Lung (tissue), 12 donors: ENCODE results near the gene CXCR5. TPM values are rescaled to one million over a fixed set of nuclear protein-coding genes. Genes with fewer than 3 reads are reported as not detected.

Experiments used
- ATAC-seq: fragments of 200-7000 bp; cut with Tn5 transposase; one replicate; pipeline ENCODE4 v1.9.1; 2020; ENCODE audit warnings: moderate number of reproducible peaks; ENCODE audit not compliant: insufficient read depth, low FRiP score
- DNase-seq, 3 donors: peaks; one replicate each; pipeline ENCODE4 v3.0.0-alpha.2; 2013 to 2017
- H3K27ac ChIP-seq, 2 donors: one replicate each; pipeline ENCODE4 v1.5.1; 2013; ENCODE audit warnings: mild to moderate bottlenecking in 2 of 2, moderate library complexity in 2 of 2, control low read depth in 1 of 2, inconsistent platforms in 1 of 2, low read depth in 1 of 2, low read length in 1 of 2
- H3K27me3 ChIP-seq, 3 donors: one replicate each; pipeline ENCODE4 v1.5.1; 2013; ENCODE audit warnings: low read length in 2 of 3; ENCODE audit not compliant: control insufficient read depth in 3 of 3, insufficient read depth in 3 of 3
- H3K36me3 ChIP-seq, 4 donors: one replicate each; pipeline ENCODE4 v1.5.1; 2013; ENCODE audit warnings: low read length in 4 of 4, mild to moderate bottlenecking in 1 of 4, moderate library complexity in 1 of 4; ENCODE audit not compliant: control insufficient read depth in 4 of 4, insufficient read depth in 4 of 4
- H3K4me1 ChIP-seq, 5 donors: one replicate each; pipeline ENCODE4 v1.5.1; 2013; ENCODE audit warnings: low read length in 5 of 5, mild to moderate bottlenecking in 2 of 5, moderate library complexity in 1 of 5; ENCODE audit not compliant: control insufficient read depth in 5 of 5, insufficient read depth in 5 of 5
- H3K4me3 ChIP-seq: one replicate; pipeline ENCODE4 v1.5.1; 2013; ENCODE audit warnings: mild to moderate bottlenecking, control low read depth, moderate library complexity
- H3K9ac ChIP-seq, 2 donors: one replicate each; pipeline ENCODE4 v1.5.1; 2013; ENCODE audit warnings: low read length in 2 of 2, control low read depth in 1 of 2; ENCODE audit not compliant: insufficient read depth in 1 of 2
- H3K9me3 ChIP-seq, 4 donors: one replicate each; pipeline ENCODE4 v1.5.1; 2013; ENCODE audit warnings: low read length in 3 of 4, mild to moderate bottlenecking in 1 of 4, moderate library complexity in 1 of 4; ENCODE audit not compliant: control insufficient read depth in 4 of 4, insufficient read depth in 3 of 4
- WGBS, 2 donors: extraction: QIAGEN DNeasy Blood & Tissue Kit; methylation state at CpG; one replicate each; pipeline ENCODE4 v1.1.7; 2013; 5-methylcytosine and 5-hydroxymethylcytosine counted together
- polyA plus RNA-seq, 2 donors: library from polyadenylated mRNA; stranded (reverse); fragments of 200-250 nt; gene quantifications; one replicate each; pipeline ENCODE4 v1.2.1, GENCODE V29; 2013
- total RNA-seq, 2 donors: library from RNA; depleted of rRNA in 1 of 2; stranded (reverse); fragments of >200 nt in 1 of 2; gene quantifications; one replicate each; pipeline ENCODE4 v1.2.1, GENCODE V29; 2014 to 2021
- TF ChIP-seq, protein P1 (sequence below): IDR thresholded peaks from 2 replicates; pipeline ENCODE4 v1.5.1; 2012; ENCODE audit warnings: mild to moderate bottlenecking; ENCODE audit errors: control extremely low read depth, extremely low read depth
- donor health status: control.
- donor health status: control.
- donor health status: Bipolar disorder and iron deficiency.
- donor health status: healthy.
- donor health status: DM: yes; HTN: yes; CAD: no.

CXCR5 gene
- total and polyA plus RNA-seq, 4 donors = 0.16 to 0.65 (median 0.48) TPM; not detected in 1

DNA sequence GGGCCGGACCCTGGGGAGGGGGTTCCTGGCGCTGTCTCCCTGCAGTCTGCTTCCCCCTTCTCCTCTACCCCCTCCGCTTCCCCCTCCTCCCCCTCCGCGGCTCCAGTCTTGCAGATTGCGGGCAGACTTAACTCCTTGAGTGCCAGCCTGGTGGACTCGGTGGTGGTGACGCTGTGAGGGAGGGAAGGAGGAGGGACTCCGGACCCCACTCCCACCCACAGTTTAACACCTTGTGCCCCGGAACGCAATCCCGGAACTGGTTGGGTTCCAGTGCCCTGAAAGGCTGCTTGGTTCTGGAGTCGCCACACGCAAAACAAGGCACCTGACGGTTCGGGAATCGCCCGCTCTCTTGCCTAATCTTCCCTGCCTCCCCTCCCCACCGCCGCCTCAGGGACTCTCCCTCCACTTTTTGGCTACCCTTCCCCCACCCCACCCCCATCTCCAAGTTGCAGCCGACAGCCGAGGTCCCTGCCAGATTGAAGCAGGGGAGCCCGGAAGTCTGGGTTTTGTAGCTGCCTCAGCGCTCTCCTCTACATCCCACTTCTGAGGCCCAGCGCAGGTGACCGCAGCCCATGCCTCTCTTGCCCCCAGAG, 45.9 kb downstream of the CXCR5 start:
- DNase-seq = peak; percentile 96 to 98 (median 98)
- ATAC-seq = peak; percentile 53
- peak overlapping the region; percentile 90 to 94 for H3K27ac ChIP-seq

DNA sequence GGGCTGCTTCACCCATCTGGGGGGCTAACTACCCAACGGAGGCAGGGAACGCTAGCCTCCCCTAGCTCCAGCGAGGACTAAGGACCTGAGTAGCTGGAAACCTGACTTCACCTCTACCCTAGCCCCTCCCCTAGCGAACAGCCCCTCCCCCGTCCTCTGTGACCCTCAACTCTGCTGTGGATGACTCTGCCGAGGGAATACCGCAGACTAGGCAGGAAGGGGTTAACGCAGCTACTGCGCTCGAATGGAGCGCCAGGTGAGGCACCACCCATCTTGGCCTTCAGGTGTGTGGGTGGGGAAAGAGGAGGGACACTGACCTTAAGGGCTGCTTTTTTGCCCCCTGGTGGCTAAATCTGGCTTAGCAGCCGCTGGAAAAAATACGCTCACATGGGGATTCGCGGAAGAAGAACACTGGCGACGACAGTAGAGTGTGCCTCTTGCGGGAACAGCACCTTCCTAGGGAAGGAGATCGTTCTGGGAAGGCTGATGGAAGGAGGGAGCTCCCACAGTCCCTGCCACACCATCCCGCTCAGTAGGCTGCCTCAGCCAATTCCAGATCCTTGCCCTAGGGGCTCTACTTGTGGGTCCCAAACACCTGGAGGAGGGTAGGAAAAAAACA, 46.5 kb downstream of the CXCR5 start:
- peaks cover 0 to 27% (median 11%) of the 10 kb centered on the region in 5 donors for H3K4me1 ChIP-seq
- H3K9me3 ChIP-seq = no peaks in the 10 kb centered on the region
- no peaks in the 10 kb centered on the region for H3K27me3 ChIP-seq
- DNase-seq (peak; percentile 88 to 91 (median 88)), ATAC-seq (peak; percentile 40)
- peaks cover 0 to under 1% (median 0%) of the 10 kb centered on the region in 4 donors for H3K36me3 ChIP-seq
- H3K9ac ChIP-seq = peak overlapping the region in 1 of 2 donors; percentile 74
- H3K27ac ChIP-seq = peak overlapping the region; percentile 90 to 94
- WGBS, 2 donors = 0 to 1% methylated on average over 20 of the region's 20 CpGs
- TF ChIP-seq, protein P1, sequence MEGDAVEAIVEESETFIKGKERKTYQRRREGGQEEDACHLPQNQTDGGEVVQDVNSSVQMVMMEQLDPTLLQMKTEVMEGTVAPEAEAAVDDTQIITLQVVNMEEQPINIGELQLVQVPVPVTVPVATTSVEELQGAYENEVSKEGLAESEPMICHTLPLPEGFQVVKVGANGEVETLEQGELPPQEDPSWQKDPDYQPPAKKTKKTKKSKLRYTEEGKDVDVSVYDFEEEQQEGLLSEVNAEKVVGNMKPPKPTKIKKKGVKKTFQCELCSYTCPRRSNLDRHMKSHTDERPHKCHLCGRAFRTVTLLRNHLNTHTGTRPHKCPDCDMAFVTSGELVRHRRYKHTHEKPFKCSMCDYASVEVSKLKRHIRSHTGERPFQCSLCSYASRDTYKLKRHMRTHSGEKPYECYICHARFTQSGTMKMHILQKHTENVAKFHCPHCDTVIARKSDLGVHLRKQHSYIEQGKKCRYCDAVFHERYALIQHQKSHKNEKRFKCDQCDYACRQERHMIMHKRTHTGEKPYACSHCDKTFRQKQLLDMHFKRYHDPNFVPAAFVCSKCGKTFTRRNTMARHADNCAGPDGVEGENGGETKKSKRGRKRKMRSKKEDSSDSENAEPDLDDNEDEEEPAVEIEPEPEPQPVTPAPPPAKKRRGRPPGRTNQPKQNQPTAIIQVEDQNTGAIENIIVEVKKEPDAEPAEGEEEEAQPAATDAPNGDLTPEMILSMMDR = peak; percentile 95
- peak overlapping the region; percentile 18 for H3K4me3 ChIP-seq

More for the DNA sequence above, 45.9 kb downstream of the CXCR5 start:
- TF ChIP-seq, protein P1 = no peak
- H3K4me1 ChIP-seq = peaks cover 0 to 29% (median 11%) of the 10 kb centered on the region in 5 donors
- H3K4me3 ChIP-seq = peak overlapping the region; percentile 18
- 0 to 1% methylated on average over 18 to 24 of the region's 26 CpGs for WGBS, 2 donors
- peaks cover 0 to 7% (median 0%) of the 10 kb centered on the region in 4 donors for H3K36me3 ChIP-seq
- peak overlapping the region in 1 of 2 donors; percentile 60 for H3K9ac ChIP-seq
- H3K27me3 ChIP-seq = no peaks in the 10 kb centered on the region
- H3K9me3 ChIP-seq = no peaks in the 10 kb centered on the region

DNA sequence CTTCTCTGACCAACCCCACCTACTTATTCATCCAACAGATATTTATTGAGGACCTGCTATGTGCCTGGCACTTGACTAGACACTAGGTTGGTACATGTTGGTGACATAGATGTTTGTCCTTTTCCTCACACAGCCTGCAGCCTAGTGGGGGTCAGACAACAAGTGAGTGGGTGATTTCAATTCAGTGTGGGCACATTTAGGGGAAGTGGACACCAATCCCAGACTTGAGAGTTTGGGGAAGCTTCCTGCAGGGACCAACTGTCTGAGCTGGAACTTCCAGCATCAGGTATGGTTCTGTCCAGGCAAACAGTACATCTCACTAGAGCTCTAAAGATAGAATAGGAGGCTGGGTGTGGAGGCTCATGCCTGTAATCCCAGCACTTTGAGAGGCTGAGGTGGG, 47.9 kb downstream of the CXCR5 start:
- Histone ChIP-seq H3K9ac (no peak overlapping the region), H3K4me3 (no peak overlapping the region), H3K9me3 (no peaks in the 10 kb centered on the region), H3K36me3 (no peaks in the 10 kb centered on the region), H3K27me3 (no peaks in the 10 kb centered on the region), H3K4me1 (peaks cover 0 to 21% (median 7%) of the 10 kb centered on the region in 5 donors), H3K27ac (no peak overlapping the region)
- ATAC-seq (no peak), DNase-seq (no peak)
- TF ChIP-seq, protein P1 = no peak
